GM12873 (cell line): ENCODE measurements around the gene CTRB1.

Experiments
- TF ChIP-seq, protein P1 (sequence below): IDR thresholded peaks from 2 replicates; pipeline ENCODE4 v1.5.1; 2012; ENCODE audit warnings: low read depth, mild to moderate bottlenecking, moderate library complexity, low read length, control low read depth; ENCODE audit not compliant: insufficient read depth; ENCODE audit errors: missing control alignments

Gene CTRB1

DNA sequence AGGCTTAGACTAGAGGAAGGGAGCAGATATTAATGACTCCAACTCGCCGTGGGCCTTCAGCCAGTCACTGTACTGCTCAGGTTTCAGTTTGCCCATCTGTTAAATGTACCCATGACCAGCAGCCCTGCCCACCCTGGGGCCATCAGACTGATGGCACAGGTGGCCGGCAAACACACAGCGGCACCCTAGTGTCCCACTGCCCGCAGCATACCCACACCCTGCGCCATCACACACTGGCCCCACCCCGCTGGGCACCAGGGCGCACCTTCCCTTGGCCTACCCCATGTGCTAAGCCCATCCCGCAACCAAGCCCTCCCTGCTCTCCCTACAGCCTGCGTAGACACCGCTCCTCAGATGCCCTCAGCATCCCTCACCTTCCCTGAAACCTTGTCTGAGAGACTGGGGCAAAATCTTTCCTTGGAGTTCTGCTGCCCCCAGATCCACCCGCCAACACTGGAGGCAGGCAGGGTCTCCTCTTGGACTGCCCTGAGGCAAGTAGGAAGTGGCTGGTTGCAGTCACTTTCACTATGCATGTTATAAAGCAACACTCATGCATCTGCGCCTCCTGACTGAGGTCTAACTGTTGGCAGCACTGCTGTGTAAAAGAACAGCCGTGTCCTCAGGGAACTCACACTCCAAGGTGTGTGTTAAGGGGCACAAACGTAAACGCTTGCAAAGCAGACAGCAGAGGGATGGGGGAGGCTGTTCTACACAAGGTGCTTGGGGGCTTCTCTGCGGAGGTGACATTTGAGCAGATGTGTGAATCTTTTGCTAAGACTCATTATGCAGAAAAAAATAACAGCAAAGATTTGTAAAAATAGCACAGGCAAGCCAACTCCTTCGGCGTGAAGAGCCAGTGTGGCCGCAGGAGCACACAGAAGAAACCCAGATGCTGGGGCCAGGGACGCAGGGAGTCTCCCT, 39.4 kb downstream of the CTRB1 start:
- TF ChIP-seq, protein P1, sequence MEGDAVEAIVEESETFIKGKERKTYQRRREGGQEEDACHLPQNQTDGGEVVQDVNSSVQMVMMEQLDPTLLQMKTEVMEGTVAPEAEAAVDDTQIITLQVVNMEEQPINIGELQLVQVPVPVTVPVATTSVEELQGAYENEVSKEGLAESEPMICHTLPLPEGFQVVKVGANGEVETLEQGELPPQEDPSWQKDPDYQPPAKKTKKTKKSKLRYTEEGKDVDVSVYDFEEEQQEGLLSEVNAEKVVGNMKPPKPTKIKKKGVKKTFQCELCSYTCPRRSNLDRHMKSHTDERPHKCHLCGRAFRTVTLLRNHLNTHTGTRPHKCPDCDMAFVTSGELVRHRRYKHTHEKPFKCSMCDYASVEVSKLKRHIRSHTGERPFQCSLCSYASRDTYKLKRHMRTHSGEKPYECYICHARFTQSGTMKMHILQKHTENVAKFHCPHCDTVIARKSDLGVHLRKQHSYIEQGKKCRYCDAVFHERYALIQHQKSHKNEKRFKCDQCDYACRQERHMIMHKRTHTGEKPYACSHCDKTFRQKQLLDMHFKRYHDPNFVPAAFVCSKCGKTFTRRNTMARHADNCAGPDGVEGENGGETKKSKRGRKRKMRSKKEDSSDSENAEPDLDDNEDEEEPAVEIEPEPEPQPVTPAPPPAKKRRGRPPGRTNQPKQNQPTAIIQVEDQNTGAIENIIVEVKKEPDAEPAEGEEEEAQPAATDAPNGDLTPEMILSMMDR = no peak

DNA sequence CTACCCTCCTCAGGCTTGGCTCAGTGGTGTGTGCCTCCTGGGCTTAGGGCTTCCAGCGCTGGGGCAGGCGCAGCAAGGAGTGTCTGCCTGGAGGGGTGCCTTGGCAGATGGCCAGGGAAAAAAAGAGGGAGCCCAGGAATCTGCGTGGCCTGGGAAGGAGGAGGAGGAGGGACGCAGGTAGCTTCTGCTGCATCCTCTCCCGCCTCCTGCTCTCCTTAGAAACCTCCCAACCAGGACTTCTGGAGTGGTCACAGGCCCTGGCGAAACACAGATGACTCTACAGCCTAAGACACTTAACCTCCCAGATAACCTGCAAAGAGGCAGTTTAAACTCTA, 40.0 kb downstream of the CTRB1 start:
- TF ChIP-seq, protein P1 = no peak

DNA sequence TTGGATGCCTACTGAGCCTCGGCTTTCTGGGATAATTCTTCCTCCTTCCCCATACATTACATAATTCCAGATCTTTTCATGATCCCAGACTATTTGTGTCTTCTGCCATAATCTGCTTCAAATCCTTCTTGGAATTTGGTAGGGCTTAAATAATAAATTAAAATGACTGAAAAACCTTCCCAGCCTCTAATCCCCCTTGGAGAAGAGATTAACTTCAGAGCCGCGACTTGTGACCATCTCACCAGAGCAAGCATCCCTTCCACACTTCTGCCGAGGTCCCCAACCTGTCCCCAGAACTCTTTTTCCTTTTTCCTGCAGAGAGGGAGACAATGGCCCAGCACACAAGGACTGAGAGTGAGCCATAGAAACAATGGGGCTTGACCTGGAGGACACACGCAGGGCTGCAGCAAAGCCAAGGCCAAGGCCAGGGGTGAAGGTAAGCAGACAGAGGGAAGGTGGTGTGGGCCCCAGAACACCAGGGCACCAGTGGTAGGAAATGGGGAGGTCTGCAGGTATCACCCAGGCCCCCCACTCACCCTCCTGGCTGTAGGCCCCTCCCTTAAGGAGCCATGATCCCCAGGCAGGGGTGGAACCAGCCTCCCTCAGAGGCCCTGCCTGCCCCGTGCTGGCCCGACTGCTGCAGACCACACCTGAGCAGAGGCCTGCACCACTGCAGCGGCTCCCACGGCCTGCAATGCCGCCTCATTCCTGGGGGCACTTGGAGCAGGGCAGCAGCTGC, 42.2 kb downstream of the CTRB1 start:
- TF ChIP-seq, protein P1 = no peak

DNA sequence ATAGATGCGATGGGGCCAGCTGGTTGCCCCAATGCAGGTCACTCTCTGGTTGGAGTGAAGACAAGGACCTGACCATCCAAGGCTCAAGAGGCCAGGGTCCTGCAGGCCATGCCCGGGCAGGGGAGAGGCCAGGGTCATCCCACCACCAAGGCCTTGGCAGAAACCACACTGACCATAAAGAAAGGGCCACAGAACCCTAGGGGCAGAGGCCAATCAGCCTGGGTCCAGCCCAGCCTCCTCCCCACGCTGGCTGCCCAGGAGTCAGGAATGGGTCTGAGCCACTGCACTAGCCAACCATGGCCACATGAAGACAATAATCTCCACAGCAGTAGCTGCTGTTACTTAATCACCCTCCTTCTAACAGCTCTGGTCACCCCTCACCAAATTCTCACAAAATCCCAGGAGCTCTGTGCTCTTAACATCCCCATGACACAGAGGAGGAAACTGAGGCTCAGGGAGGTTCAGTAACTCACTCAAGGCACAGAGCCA, 42.8 kb downstream of the CTRB1 start:
- TF ChIP-seq, protein P1 = no peak

DNA sequence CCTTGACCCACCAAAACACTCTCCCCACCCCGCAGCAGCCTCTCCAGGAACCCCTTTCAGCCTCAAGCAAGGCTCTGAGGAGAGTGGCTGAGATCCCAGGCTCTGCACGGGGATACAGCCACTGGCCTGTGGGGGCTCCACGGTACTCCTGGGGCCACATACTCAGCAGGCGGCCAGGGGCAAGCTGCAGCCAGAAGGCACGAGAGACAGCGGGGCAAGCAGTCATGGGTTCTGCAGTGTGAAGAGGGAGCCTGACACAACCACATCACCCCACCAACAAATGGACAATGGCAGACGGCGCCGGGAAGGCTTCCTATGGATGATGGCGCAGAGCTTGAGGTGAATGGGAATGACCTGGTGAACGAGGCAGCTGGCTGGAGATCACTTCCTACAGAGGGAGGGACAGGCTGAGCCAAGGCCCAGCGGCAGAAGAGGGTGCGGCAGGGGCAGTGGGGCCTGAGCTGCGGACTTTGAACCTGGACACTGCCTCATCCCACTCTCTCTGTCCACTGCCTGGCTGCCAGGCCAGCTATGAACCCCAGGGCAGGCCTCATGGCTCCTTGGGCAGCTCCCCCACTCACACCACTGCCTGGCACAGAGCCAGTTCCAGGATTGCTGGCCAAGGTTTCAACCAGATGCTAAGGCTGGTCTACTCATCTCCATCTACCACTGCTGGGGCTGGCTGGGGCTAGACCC, 43.5 kb downstream of the CTRB1 start:
- TF ChIP-seq, protein P1 = no peak

DNA sequence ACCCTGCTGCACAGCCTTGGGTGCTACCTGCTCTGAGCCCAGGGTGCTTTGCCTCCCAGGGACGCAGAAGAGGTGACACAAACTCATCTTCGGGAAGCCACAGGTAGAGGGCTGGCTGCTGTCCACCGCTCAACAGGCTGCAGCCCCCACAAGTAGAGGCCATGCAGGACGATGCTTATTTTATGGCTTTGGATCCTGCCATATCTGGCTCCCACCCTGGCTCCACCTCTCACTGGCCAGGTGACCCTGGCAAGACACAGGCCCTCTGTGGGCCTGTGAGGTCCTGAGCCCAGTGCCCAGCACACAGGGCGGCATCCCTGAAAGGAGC, 44.0 kb downstream of the CTRB1 start:
- TF ChIP-seq, protein P1 = no peak

DNA sequence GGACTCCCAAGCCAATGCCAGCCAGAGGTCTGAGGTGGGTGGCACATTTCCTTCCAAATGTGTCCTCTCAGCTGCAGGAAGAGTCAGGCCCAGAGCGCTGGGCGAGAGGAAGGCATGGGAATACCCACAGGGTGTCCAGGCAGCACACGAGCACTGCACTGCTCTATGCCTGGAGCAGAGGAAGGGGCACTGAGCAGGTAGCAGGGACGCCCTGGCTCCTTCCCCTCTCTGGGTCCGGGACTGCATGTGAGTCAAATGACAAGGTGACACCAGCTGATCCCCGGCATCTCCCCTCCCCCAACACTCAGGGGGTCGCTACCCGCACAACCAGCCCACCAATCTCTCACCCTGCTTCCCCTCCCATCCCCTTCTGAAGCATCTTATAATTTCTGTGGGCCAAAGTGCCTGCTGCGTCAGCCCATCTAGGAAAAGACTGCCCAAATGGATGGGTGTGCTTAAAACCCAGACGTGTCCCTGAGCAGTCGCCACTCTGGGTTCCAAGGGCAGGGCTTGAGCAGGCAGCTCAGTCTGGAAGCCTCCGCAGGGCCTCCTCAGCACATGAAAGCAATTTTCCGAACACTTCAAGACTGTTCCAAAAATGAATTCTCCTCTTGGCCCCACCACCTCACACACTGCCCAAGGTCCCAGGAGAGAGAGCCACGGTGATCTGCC, 44.6 kb downstream of the CTRB1 start:
- TF ChIP-seq, protein P1 = no peak
